K562 (cell line): ENCODE data around the gene PRKAA1. TPM values are rescaled to one million over a fixed set of nuclear protein-coding genes. Genes with fewer than 3 reads are reported as not detected.

ENCODE experiments used
- ARID1B ChIP-seq: fragments of 450-650 bp; IDR thresholded peaks from 2 replicates; pipeline ENCODE4 v1.6.1; 2016; ENCODE audit warnings: antibody characterized with exemption, mild to moderate bottlenecking, inconsistent platforms
- ATF6 ChIP-seq: sonication (generic); formaldehyde crosslinking; IDR thresholded peaks from 2 replicates; pipeline ENCODE4 v1.4.0; 2020; ENCODE audit warnings: mild to moderate bottlenecking, missing genetic modification reagents
- CCNT2 ChIP-seq: IDR thresholded peaks from 2 replicates; pipeline ENCODE4 v1.6.1; 2011; ENCODE audit warnings: borderline replicate concordance, low read depth, mild to moderate bottlenecking, moderate library complexity, mixed read lengths, low read length; ENCODE audit not compliant: insufficient read length; ENCODE audit errors: extremely low read depth
- CSDE1 ChIP-seq, 2 experiments: fragments of 450-650 bp; IDR thresholded peaks; 2 replicates each; pipeline ENCODE4 v1.6.1; 2016; ENCODE audit warnings: mild to moderate bottlenecking in 1 of 2
- CXXC5 ChIP-seq: fragments of 250-450 bp; sonication (Bioruptor Pico); IDR thresholded peaks from 2 replicates; pipeline ENCODE4 v1.8.0; 2022; ENCODE audit warnings: inconsistent platforms, mild to moderate bottlenecking, moderate library complexity
- EP400 ChIP-seq: fragments of 450-650 bp; IDR thresholded peaks from 2 replicates; pipeline ENCODE4 v1.6.1; 2017; ENCODE audit warnings: antibody characterized with exemption, mild to moderate bottlenecking, moderate library complexity
- ETV6 ChIP-seq, 3 experiments: fragments of 150-350 bp in 1 of 3; sonication (generic) in 1 of 3; formaldehyde crosslinking in 1 of 3; IDR thresholded peaks; 2 replicates each; pipeline versions ENCODE4 v1.6.1 to v1.8.0; 2014 to 2022; ENCODE audit warnings: borderline replicate concordance in 2 of 3, low read depth in 2 of 3, antibody characterized with exemption in 1 of 3, low read length in 1 of 3, mild to moderate bottlenecking in 1 of 3, missing genetic modification reagents in 1 of 3
- GABPB2 ChIP-seq: fragments of 250-450 bp; sonication (Bioruptor Pico); conservative IDR thresholded peaks from 2 replicates; pipeline ENCODE4 v1.5.1; 2021; ENCODE audit warnings: mild to moderate bottlenecking
- LARP7 ChIP-seq: fragments of 450-650 bp; IDR thresholded peaks from 2 replicates; pipeline ENCODE4 v1.6.1; 2016
- MAFG ChIP-seq: fragments of 450-650 bp; conservative IDR thresholded peaks from 2 replicates; pipeline ENCODE4 v1.6.1; 2016; ENCODE audit warnings: missing genetic modification characterization, missing compliant biosample characterization
- MTA3 ChIP-seq: fragments of 450-650 bp; formaldehyde crosslinking; IDR thresholded peaks from 2 replicates; pipeline ENCODE4 v1.6.1; 2017; ENCODE audit warnings: mild to moderate bottlenecking, borderline replicate concordance
- MXI1 ChIP-seq: IDR thresholded peaks from 2 replicates; pipeline ENCODE4 v1.6.1; 2011; ENCODE audit warnings: low read depth, mild to moderate bottlenecking, improper control_type of control experiment, low read length
- NCOR1 ChIP-seq: fragments of 450-650 bp; IDR thresholded peaks from 2 replicates; pipeline ENCODE4 v1.6.1; 2016; ENCODE audit warnings: mild to moderate bottlenecking, moderate library complexity
- PTBP1 ChIP-seq: fragments of 200-400 bp; formaldehyde crosslinking; IDR thresholded peaks from 2 replicates; pipeline ENCODE4 v1.6.1; 2017; ENCODE audit warnings: low read depth, low read length
- PTTG1 ChIP-seq: fragments of 450-650 bp; IDR thresholded peaks from 2 replicates; pipeline ENCODE4 v1.6.1; 2016; ENCODE audit warnings: low read depth, mild to moderate bottlenecking, missing genetic modification characterization, missing compliant biosample characterization
- SREBF2 ChIP-seq: sonication (generic); formaldehyde crosslinking; IDR thresholded peaks from 2 replicates; pipeline ENCODE4 v1.4.0; 2020; ENCODE audit warnings: mild to moderate bottlenecking, missing genetic modification reagents
- STAT5A ChIP-seq: IDR thresholded peaks from 2 replicates; pipeline ENCODE4 v1.6.1; 2012; ENCODE audit warnings: low read length, inconsistent platforms, borderline replicate concordance
- TEAD2 ChIP-seq: fragments of 450-650 bp; IDR thresholded peaks from 2 replicates; pipeline ENCODE4 v1.6.1; 2016; ENCODE audit warnings: missing genetic modification characterization, control low read depth, missing compliant biosample characterization
- ZBTB2 ChIP-seq: fragments of 450-650 bp; IDR thresholded peaks from 2 replicates; pipeline ENCODE4 v1.6.1; 2016; ENCODE audit warnings: antibody characterized with exemption
- ZBTB5 ChIP-seq: fragments of 450-650 bp; IDR thresholded peaks from 2 replicates; pipeline ENCODE4 v1.6.1; 2017; ENCODE audit warnings: antibody characterized with exemption
- ZNF165 ChIP-seq: fragments of 250-450 bp; sonication (Bioruptor Pico); IDR thresholded peaks from 2 replicates; pipeline ENCODE4 v1.4.0; 2020; ENCODE audit warnings: borderline replicate concordance
- ZNF511 ChIP-seq: sonication (generic); formaldehyde crosslinking; IDR thresholded peaks from 2 replicates; pipeline ENCODE4 v1.8.0; 2022; ENCODE audit warnings: mild to moderate bottlenecking, missing genetic modification reagents
- polyA plus RNA-seq, 8 experiments: library from polyadenylated mRNA; depleted of rRNA in 4 of 8; stranded (reverse) in 5 of 8; unstranded in 3 of 8; fragments of >200 nt; fragmentation: Nextera tagmentation in 2 of 8; fragmentation: Illumina TruSeq in 1 of 8; extraction: Ambion mirVana in 2 of 8; extraction: Trizol in 1 of 8; gene quantifications; 2 replicates each; pipeline versions ENCODE4 v1.2.1 to v1.2.3, GENCODE V29; 2011 to 2014; ENCODE audit warnings: inconsistent platforms in 1 of 8, missing spikeins in 1 of 8
- total RNA-seq, 7 experiments: library from RNA; depleted of rRNA in 6 of 7; stranded (reverse); fragments of >200 nt in 6 of 7; fragmentation: Illumina TruSeq in 2 of 7; extraction: Trizol in 2 of 7; gene quantifications; 2 replicates each; pipeline versions ENCODE4 v1.2.1 to v1.2.3, GENCODE V29; 2011 to 2021; ENCODE audit warnings: low replicate concordance in 1 of 7

PRKAA1 gene
- total and polyA plus RNA-seq, 9 of the 15 experiments (the other 6 are each of a cell fraction or from before 2014, with no cell fraction given) = 24.5 to 84.0 (median 51.4) TPM

- TF ChIP-seq PTTG1 (tag) (no peak), MAFG (no peak), STAT5A (no peak; the same call in 1 of the 2 replicates), SREBF2 (0 out of 2 replicates have a peak, but pooled peaks have one; percentile 61), ZBTB2 (peak; percentile 82), ARID1B (no peak), TEAD2 (tag) (no peak), ZNF165 (CRISPR knock-in tag) (no peak), CSDE1 (IDR thresholded peaks at IDR 0.05) (no peak), EP400 (peak; percentile 91), CCNT2 (peak; percentile 83), ZNF511 (peak; percentile 96), ATF6 (peak; percentile 96), MTA3 (peak; percentile 59), NCOR1 (no peak), MXI1 (0 out of 2 replicates have a peak, but pooled peaks have one; percentile 57), ETV6 (IDR thresholded peaks at IDR 0.05; ENCODE audit: borderline replicate concordance in 1 of 2, low read depth in 2 of 2, low read length in 1 of 2) (no peak), ETV6 (CRISPR knock-in tag; IDR thresholded peaks at IDR 0.05; ENCODE audit: borderline replicate concordance) (no peak), ZBTB5 (no peak), PTBP1 (peak; percentile 62; the same call in 1 of the 2 replicates), CXXC5 (CRISPR knock-in tag) (peak; percentile 97), LARP7 (no peak), GABPB2 (no peak)
These were observed 42.5 kb downstream of the PRKAA1 start, which contains the start of gene TTC33 (continued) for GRCh38 chr5:40755407-40756365.
